Omental fat pad (tissue), 4 donors: ENCODE results near the gene BOD1L1. TPM values are rescaled to one million over a fixed set of nuclear protein-coding genes. Genes with fewer than 3 reads are reported as not detected.
"Not testable (repeated sequence)": the region's sequence is repeated elsewhere in the genome, so short reads cannot be mapped to it uniquely, and the experiment has no call there.

Experiments used
- ATAC-seq: fragments of 150-250 bp; one replicate; pipeline ENCODE4 v1.9.1; 2016; ENCODE audit warnings: mild to moderate bottlenecking, moderate library complexity; ENCODE audit not compliant: low FRiP score
- DNase-seq: peaks from one replicate; pipeline ENCODE4 v3.0.0-alpha.2; 2019; ENCODE audit warnings: low spot score
- CTCF ChIP-seq, 3 donors: fragments of 450-650 bp; IDR thresholded peaks; one replicate each; pipeline ENCODE4 v1.5.1; 2016 to 2017; ENCODE audit warnings: antibody characterized with exemption in 3 of 3, mild to moderate bottlenecking in 3 of 3, moderate library complexity in 2 of 3
- total RNA-seq, 4 donors: library from RNA; depleted of rRNA; stranded (reverse); fragments of >200 nt; gene quantifications; one replicate each; pipeline ENCODE4 v1.1.0, GENCODE V29; 2016

Gene BOD1L1
- total RNA-seq, 4 donors from 2014 or later, result 34.2 to 65.9 (median 36.7) TPM

- no peak for TF ChIP-seq CTCF (IDR thresholded peaks at IDR 0.05)
- no peak for ATAC-seq
- DNase-seq, result no peak
These were observed 65.9 kb downstream of the BOD1L1 start for GRCh38 chr4:13561673-13562072.

GRCh38 chr4:13560111-13560510, 67.4 kb downstream of the BOD1L1 start:
- DNase-seq, ATAC-seq: not testable (repeated sequence)

- no peak for TF ChIP-seq CTCF (IDR thresholded peaks at IDR 0.05)
- no peak for ATAC-seq
- DNase-seq, result no peak
These were observed 68.1 kb downstream of the BOD1L1 start for GRCh38 chr4:13559413-13559812.

GRCh38 chr4:13558881-13559280, 68.6 kb downstream of the BOD1L1 start:
- DNase-seq (no peak), ATAC-seq (no peak)
- TF ChIP-seq CTCF (IDR thresholded peaks at IDR 0.05), result no peak

GRCh38 chr4:13555325-13555724, 72.2 kb downstream of the BOD1L1 start:
- no peak for DNase-seq
- no peak for ATAC-seq
- TF ChIP-seq CTCF (IDR thresholded peaks at IDR 0.05), result no peak

- TF ChIP-seq CTCF (IDR thresholded peaks at IDR 0.05), result no peak
- no peak for ATAC-seq
- no peak for DNase-seq
These were observed 74.4 kb downstream of the BOD1L1 start for GRCh38 chr4:13553081-13553480.

- ATAC-seq (no peak), DNase-seq (peak; percentile 97)
- peak in 2 of 3 donors; percentile 18 to 82 for TF ChIP-seq CTCF (IDR thresholded peaks at IDR 0.05)
These were observed 78.5 kb downstream of the BOD1L1 start for GRCh38 chr4:13548984-13549546.
